ENCODE measurements around the gene PIK3R2.
A peak's percentile ranks its signal among the peaks of the same experiment; 100 is the strongest.
"Not testable (repeated sequence)": the region's sequence is repeated elsewhere in the genome, so short reads cannot be mapped to it uniquely, and the experiment has no call there.

PIK3R2 gene

GRCh38 chr19:18155095-18156087 lies 2.4 kb downstream of the PIK3R2 start:
- DNase-seq (ENCODE audit: low read depth), result no peak

DNA sequence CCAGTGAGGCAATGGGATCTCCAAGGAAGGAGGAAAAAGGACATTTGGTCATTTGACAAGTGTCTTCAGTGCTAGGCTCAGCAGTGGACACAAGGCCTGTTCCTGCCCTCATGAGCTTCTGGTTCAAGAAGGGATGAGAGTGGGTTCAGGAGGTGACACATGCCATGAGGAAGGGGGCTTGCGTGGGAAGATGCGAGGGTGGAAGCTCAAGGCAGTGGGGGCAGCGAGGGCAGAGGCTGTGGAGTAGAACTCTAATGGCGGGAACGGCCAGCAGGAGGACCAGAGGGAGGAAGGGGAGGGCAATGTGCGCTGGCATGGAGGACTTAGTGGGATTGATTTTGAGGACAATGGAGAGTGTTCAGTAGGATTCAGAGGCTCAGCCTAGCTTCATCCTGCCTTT lies 3.3 kb downstream of the PIK3R2 start:
- DNase-seq (ENCODE audit: low read depth), result no peak

DNA sequence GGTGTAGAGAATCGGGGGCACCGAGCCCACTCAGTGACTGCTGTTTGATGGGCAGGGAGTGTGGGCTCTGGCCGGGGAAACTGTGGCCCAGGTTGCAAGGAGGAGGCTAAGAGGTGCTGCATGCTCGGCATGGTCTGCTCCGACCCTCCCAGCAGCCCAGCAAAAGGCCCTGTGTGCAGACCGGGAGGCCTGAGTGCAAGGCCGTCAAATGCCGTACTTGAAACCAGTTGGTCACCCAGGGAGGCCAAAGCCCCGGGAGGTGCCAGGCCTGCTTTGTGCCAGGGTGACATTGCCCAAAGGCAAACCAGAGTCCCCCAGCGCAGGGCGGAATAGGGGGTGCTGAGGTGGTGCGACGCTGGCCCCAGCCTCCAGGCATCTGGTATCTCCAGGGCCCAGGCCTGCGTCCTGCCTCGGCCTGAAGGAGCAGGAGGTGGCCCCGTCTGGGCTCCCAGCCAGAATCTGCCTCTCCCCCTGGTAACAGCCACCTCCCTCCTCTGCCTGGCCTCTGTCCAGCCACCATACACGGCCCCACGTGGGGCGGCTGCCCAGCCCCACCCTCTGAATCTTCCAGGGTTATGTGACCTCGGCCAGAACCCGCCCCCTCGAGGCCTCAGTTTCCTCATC lies 4.0 kb downstream of the PIK3R2 start:
- DNase-seq (ENCODE audit: low read depth), result peak; percentile 16

- no peak for DNase-seq (ENCODE audit: low read depth)
Measured at GRCh38 chr19:18157465-18158063, 4.6 kb downstream of the PIK3R2 start.

DNA sequence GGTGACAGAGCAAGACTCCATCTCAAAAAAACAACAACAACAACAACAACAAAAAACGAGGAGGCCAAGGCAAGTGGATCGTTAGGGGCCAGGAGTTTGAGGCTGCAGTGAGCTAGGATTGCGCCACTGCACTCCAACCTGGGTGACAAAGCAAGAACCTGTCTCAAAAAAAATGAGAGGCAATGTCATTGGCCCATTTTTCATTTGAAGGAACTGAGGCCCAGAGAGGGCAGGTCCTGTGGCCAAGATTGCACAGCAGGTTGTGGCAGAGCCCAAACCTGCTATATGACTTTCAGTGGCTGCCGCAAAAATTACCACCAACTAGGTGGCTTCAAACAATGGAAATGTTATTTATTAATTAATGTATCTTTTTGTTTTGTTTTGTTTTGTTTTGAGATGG lies 5.5 kb downstream of the PIK3R2 start:
- DNase-seq (ENCODE audit: low read depth), result no peak

DNA sequence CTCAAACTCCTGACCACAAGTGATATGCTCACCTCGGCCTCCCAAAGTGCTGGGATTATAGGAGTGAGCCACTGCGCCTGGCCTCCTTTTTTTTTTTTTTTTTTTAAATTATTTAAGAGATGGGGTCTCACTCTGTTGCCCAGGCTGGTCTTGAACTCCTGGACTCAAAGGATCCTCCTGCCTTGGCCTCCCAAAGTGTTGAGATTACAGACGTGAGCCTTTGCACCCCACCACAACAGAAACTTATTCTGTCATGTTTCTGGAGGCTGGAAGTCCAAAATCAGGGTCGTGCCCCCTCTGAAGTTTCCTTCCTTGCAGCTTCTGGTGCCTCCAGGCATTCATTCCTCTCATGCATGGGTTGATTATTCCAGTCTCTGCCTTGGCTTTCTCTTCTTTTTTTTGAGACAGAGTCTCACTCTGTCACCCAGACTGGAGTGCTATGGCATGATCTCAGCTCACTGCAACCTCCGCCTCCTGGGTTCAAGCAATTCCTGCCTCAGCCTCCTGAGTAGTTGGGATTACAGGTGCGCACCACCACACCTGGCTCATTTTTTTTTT lies 6.2 kb downstream of the PIK3R2 start:
- DNase-seq (ENCODE audit: low read depth), result not testable (repeated sequence)

DNA sequence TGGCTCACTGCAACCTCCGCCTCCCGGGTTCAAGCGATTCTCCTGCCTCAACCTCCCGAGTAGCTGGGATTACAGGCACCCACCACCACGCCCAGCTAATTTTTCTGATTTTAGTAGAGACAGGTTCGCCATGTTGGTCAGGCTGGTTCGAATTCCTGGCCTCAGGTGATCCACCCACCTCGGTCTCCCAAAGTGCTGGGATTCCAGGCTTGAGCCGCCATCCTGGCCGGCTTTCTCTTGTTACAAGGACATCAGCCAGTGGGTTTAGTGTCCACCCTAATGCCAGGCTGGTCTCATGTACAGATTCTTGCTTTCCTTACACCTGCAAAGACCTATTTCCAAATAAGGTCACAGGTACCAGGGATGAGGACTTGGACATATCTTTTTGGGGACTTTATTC lies 6.8 kb downstream of the PIK3R2 start:
- no peak for DNase-seq (ENCODE audit: low read depth)

DNA sequence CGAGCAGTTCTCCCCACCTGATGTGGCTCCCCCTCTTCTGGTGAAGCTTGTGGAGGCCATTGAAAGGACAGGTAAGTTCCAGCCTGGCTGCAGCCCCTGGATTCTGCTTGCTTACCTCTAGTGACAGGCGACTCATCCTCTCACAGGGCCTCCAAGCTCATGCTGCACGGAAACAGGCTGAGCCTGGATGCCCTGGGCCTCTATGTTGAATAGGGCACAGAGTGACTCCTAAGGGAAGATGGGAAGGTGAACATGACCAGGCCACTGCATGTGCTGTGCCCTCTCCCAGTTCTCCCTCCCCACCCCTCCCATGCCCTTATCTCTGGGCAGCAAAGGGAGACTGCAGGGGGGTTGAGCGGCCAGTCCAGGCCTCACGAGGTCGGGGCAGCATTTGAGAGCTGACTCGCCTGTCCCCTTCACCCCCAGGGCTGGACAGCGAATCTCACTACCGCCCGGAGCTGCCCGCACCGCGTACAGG lies 7.6 kb downstream of the PIK3R2 start:
- DNase-seq (ENCODE audit: low read depth), result no peak

GRCh38 chr19:18160971-18161635 lies 8.1 kb downstream of the PIK3R2 start:
- DNase-seq (ENCODE audit: low read depth), result no peak

- no peak for DNase-seq (ENCODE audit: low read depth)
Measured at GRCh38 chr19:18161636-18162002, 8.7 kb downstream of the PIK3R2 start.

DNA sequence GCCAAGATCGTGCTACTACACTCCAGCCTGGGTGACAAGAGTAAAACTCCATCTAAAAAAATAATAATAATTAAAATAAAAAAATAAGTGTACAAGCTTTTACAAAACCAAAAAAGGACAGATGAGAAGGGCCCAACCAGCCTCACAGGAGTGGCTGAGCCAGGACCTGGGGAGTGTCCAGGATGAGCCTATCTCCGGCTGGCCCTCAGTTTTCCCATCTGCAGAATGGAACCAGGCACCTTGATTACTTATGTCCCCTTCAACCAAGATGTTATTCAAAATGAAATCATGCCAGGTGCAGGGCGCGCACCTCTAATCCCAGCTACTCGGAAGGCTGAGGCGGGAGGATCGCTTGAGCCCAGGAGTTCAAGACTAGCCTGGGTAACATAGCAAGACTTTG lies 11.1 kb downstream of the PIK3R2 start:
- no peak for DNase-seq (ENCODE audit: low read depth)

DNA sequence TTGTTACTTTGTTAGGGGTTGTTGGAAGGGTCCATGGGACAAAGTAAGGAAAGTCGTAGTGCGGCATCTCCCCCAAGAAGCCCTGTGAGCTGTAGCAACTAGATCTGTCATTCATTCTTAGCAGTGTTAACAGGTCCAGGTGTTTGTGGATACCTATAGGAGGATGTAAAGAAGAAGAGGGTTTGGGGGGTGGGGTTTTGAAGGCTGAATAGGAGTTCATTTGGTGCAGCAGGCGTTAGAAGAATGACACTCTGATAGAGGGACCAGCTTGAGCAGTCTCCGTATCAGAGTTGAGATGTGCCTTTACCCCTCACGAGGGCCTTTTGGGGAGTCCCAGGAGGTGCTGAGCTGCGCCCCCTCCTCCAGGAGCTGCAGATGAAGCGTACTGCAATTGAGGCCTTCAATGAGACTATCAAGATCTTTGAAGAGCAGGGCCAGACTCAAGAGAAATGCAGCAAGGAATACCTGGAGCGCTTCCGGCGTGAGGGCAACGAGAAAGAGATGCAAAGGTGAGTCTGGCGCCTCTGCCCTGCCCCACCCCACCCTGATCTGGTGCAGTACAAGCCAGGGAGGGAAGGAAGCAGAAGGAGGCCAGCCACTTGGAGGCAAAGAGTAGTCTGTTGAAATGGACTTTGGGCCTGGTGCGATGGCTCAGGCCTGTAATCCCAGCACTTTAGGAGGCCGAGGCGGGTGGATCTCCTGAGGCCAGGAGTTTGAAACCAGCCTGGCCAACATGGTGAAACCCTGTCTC lies 13.0 kb downstream of the PIK3R2 start:
- no peak for DNase-seq (ENCODE audit: low read depth)

- DNase-seq (ENCODE audit: low read depth), result no peak
Measured at GRCh38 chr19:18167011-18167410, 14.0 kb downstream of the PIK3R2 start.

DNA sequence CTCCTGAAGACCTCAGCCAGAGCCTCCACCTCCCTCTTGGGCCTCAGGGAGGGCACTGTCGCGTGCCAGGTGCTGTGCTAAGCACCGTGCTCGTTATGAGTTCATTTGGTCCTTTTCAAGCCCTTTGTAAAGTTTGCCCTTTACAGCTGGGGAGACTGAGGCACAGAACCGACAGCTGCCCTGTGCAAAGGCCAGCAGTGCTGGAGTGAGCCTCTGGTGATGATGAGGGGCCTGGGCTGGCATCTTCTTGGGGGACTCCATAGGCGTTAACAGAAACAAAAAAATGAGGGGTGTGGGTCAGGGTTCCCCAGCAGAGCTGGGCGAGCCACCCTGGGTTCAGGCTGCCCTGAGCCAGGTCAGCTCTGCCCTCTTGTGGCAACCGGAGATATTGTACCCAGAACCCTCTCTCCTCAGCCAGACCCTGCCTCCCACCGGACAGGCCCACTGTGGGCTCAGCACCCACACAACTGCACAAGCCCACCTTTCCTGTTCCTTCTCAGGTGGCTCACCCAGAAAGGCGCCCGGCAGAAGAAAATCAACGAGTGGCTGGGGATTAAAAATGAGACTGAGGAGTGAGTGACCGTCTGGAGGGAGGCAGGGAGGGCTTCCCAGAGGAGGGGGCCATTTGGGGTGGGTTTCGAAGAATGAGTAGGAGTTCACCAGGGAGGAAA lies 15.1 kb downstream of the PIK3R2 start:
- DNase-seq (ENCODE audit: low read depth), result no peak

GRCh38 chr19:18168673-18169381 lies 15.9 kb downstream of the PIK3R2 start:
- no peak for DNase-seq (ENCODE audit: low read depth)

GRCh38 chr19:18170714-18171255 lies 17.8 kb downstream of the PIK3R2 start:
- DNase-seq (ENCODE audit: low read depth), result no peak

DNA sequence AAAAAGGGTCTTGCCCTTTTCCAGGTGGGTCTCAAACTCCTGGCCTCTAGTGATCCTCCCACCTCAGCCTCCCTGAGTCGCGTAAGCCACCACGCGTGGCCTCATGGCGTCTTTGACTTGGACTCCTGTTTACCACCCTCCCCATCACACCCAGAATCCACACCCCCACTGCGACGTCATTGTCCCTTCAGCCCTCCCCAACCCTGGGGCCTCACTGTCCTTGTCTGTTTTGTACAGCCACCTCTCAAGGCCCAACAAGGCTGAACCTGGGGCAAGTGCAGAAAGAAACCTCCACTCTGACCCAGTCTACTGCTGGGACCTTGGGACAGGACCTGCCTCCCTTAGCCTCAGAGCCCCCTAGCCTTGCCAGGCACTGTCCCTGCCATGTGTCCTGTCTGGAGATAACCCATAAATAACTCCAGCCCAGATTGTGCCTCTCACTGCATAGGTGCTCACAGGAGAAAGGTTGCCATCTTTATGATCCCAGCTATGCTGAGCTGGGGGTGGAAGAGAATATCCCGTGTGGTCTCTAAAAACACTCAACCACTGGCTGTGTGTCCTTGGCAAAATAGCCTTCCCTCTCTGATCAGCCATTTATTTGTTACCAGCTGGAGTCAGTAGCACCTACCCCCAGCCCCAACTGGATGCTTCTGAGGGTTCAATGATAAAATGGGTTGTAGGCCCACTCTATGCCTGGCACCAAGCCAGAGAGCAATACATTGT lies 18.8 kb downstream of the PIK3R2 start:
- DNase-seq (ENCODE audit: low read depth), result no peak

DNA sequence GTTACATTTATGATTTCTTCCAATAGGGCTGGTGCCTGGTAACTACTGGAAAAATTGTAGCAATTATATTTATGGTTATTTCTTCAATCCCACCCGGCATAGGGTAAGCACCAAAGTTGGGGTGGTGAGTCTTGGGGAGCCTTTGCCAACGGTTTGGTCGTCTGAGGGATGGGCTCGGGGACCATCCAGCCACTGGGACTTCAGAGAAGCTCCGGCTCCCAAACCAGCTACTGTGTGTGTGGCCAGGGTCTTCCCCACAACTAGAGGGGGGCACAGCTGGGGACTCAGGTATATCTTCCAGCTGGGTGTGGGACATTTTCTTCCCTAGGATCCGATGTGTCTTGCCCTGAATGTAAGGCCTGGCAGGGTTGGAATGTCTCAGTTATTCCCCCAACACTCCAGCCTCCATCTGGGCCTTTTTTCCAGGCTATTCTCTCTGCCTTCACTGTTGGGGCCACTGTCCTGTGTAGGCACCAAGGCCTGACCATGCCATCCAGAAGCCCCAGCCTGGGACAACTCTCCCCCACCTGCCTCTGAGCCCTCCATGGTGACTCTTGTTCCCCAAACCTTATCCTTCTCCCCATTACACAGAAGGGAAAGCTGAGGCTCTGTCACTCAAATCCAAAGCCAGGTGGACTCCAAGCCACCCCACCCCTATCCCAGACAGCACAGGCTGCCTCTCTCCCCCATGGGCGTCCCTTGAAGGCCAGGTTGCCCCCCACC lies 19.5 kb downstream of the PIK3R2 start:
- DNase-seq (ENCODE audit: low read depth), result no peak
